ENCODE data around the gene DDX41. TPM values are rescaled to one million over a fixed set of nuclear protein-coding genes. Genes with fewer than 3 reads are reported as not detected.

Gene DDX41
- total RNA-seq, 1 experiment from 2014 or later = 150 TPM

DNA sequence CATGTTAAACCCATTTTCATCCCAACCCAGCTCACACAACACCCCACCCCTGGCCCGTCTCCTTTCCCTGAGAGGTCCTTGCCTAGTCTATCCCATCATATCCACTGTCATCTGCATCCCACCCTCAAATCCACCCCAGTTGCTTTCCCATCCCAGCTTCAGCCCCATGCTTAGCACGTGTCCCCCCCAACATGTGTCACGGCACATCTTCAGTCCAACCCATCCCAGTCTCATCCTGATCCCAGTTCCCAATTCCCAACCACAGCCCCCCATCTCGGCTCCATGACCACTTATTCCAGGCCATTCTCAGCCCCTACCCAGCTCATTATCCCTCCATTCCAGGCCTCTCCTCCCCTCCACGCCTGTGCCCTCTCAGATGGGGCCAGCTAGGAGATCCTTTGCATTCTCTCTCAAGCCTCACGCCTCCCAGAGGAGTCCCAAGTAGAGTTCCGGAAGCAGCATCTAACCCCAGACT lies 42.7 kb downstream of the DDX41 start:
- DNase-seq (ENCODE audit: low read depth in 1 of 2, low spot score in 2 of 2) = no peak
- Histone ChIP-seq H3K9me3 (replicated peaks) (no peaks in the 10 kb centered on the region), H3K36me3 (peaks cover 54% of the 10 kb centered on the region), H3K4me3 (no peak overlapping the region), H3K27ac (no peak overlapping the region), H3K27me3 (replicated peaks) (no peaks in the 10 kb centered on the region), H3K4me1 (replicated peaks) (peaks cover 55% of the 10 kb centered on the region)

DNA sequence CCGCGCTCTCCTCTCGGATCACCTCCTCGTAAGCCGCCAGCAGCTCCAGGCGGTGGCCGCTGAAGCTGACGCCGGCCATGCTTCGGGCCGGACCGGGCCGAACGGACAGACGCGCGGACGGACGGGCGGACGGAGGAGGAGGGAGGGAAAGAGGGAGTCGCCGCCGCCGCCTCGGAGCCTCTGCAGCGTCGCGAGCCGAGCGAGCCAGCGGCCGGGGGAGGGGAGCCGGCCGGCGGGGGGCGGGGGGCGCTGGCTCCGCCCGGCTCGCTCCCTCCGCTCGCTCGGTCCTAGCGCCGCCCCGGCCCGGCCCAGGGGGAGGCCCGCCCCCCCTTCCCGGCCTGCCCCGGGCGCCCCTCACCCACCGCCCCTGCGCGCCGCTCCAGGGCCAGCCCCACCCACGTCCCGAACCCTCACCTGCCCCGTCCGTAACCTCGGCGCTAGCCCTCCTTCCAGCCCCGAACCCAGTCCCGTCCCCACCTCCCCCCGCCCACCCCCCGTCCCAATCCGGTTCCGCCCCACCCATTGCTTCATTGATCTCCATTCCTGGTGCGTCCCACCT lies 43.2 kb downstream of the DDX41 start, which contains the start of gene DBN1:
DBN1 (minus strand) TSS at position 192 of the 559 bp plus-strand sequence; CDS start at position 79, 113 bp downstream.
- Histone ChIP-seq H3K36me3 (peaks cover 54% of the 10 kb centered on the region), H3K27me3 (replicated peaks) (no peaks in the 10 kb centered on the region), H3K27ac (no peak within 1 kb of the TSS; the same call in 1 of the 2 replicates), H3K4me1 (replicated peaks) (peaks cover 60% of the 10 kb centered on the region), H3K9me3 (replicated peaks) (no peaks in the 10 kb centered on the region), H3K4me3 (peak within 1 kb of the TSS; percentile 78)
- DNase-seq (ENCODE audit: low read depth in 1 of 2, low spot score in 2 of 2) = no peak

DNA sequence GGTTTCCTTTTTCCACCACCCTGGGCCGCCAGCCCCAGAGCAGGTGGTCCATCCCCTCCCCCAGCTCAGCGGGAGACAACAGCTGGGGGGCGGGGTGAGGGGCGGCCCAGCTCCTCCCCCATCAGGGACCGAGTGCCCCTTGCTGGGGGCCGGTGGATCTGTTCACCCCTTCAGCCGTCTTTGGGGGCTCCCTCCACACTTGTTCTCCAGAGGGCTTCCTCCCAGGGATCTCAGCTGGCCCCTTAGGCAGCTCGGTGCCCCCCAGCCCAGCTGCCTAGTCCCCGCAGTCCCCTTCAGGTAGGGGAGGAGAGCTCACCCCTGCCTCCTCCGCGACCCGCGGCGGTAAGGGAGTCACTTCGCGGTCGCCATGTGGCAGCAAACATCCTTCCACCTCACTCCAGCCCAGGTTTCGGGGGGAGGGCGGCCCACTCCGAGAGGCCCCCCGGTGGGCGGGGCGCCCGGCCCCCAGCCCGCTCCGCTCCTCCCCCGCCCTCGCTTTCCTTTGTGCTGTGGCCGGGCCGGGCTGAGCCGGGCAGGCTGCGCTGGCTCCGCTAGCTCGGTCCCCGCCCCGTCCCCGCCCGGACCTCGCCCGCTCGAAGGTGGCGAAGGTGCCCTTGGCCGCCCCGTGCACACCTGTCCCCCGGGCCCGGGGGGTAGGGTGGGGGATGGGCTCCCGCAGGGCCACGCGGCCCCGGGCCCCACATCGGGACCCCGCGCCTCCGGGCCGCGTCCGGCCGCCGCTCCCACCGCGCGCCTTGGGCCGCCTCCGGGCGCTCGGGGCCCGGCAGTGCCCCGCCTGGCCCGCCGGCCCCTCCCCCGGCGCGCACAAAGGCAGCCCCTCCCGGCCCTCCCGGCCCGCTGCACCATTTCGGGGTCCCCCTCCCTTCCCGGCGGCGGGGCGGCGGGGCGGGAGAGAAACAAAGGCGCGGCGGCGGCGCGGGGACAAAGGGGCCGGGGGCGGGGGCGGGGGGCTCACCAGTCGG lies 44.0 kb downstream of the DDX41 start:
- Histone ChIP-seq H3K27ac (no peak overlapping the region; the same call in 1 of the 2 replicates), H3K9me3 (replicated peaks) (no peaks in the 10 kb centered on the region), H3K4me3 (peak overlapping the region; percentile 78), H3K36me3 (peaks cover 52% of the 10 kb centered on the region), H3K4me1 (replicated peaks) (peaks cover 63% of the 10 kb centered on the region), H3K27me3 (replicated peaks) (no peaks in the 10 kb centered on the region)
- DNase-seq (ENCODE audit: low read depth in 1 of 2, low spot score in 2 of 2) = no peak

DNA sequence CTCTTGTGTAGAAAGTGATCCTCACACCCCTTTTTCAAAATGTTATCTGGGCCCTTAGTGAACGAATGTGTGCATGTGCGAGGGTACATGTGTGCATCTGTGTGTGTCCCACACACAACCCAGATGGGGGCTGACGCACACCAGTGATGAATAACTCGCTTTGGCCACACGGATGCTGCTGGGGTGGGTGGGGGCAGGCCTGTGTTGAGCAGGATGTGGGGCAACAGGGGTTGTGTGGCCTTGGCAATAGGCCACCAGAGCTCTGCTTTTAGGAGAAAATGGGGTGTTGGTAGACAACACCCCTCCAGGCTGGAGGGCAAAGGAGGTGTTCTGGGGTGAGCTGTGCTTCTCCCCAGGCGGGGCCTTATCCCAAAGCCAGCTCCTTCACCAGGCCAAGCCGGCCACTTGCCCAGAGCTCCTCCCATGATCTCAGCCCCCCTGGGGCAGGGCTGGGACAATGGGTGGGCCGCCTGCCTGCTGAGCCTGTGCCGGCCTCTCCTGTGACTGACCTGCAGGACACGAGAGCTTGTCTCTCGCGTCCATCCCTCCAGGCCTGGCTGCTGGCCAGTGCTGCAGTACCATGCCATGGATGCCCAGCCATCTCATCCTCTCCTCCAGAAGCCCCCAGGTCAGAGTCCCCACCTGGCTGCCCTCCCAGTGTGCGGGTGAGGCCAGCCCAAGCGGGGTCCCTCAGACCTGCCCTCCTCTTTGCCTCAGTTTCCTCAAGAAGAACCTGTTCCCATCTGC lies 45.0 kb downstream of the DDX41 start:
- Histone ChIP-seq H3K27me3 (replicated peaks) (no peaks in the 10 kb centered on the region), H3K27ac (peak overlapping the region; percentile 35), H3K4me3 (peak overlapping the region; percentile 78), H3K9me3 (replicated peaks) (no peaks in the 10 kb centered on the region), H3K4me1 (replicated peaks) (peaks cover 56% of the 10 kb centered on the region), H3K36me3 (peaks cover 59% of the 10 kb centered on the region)
- DNase-seq (ENCODE audit: low read depth in 1 of 2, low spot score in 2 of 2) = no peak

DNA sequence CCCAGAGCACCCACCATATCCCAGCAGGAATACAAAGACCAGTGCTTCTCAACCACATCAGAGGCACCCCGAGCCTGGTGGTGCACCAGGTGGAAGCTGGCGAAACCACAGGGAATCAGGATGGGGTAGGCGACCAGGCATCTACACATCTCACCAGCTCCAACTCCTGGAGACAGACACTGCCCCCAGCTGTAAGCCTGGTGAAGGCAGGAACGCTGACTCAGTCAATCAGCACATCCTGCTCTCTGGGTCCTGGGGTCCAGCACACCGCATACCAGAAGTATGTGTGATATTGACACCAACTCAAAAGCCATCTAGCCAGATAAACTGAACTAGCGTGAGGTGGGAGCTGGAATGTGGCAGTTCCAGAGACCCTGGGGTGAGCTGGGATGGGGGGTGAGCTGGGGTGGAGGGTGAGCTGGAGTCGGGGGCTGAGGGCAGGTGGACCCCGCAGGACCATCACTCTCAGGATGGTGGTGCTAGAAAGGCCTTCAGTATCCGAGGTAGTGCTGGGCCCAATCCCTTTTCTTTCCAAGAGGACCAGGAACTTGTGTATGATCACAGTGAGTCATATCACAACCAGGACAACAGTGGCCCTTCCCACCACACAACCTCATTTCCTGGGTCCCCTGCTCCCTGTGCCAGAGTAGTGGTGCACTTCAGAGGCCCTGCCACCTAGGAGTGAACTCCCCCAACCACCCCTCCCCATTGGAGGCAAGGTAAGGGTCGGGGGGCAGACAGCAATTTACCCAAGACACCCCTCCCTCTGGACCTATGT lies 45.8 kb downstream of the DDX41 start:
- H3K36me3 ChIP-seq = peaks cover 68% of the 10 kb centered on the region
- no peak for DNase-seq (ENCODE audit: low read depth in 1 of 2, low spot score in 2 of 2)

DNA sequence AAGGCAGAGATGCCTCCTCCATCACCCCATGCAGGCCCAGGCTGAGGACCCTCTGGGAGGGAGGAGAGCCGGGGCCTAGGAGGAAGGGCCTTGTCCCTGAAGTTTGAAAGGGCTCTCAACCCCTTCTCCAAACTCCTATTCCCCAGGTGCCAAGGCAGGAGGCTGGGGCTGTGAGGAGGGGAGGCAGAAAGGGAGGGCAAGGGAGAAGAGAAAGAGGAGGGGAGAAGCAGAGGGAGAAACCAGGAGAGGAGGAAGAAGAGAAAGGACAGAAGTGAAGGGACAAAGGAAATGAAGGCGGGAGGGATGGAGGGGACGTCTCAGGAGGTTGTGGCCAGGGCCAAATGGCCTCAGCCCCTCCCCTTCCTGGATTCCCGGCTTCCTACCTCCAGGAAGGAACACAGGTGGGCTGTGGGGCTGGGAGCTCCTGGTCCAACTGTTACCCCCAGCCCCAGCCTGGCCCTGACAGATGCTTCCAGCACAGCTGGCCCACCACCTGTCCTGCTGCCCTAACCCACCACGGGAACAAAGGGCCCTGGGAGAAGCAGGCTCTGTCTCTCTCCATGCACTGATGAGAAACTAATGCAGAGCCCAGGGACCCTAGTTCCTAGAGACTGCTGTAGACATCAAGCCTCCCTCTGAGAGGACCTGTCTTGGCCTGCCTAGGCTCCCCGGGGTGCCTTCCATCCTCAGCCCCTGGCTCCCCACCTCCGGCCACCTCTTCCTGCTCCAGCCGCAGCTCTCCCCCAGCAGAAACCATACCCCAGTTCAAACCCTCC lies 46.8 kb downstream of the DDX41 start:
- Histone ChIP-seq H3K27me3 (replicated peaks) (no peaks in the 10 kb centered on the region), H3K9me3 (replicated peaks) (no peaks in the 10 kb centered on the region), H3K4me1 (replicated peaks) (peaks cover 46% of the 10 kb centered on the region), H3K27ac (no peak overlapping the region), H3K4me3 (no peak overlapping the region), H3K36me3 (peaks cover 77% of the 10 kb centered on the region)
- no peak for DNase-seq (ENCODE audit: low read depth in 1 of 2, low spot score in 2 of 2)

More for the DNA sequence above, 45.8 kb downstream of the DDX41 start:
- Histone ChIP-seq H3K27me3 (replicated peaks) (no peaks in the 10 kb centered on the region), H3K9me3 (replicated peaks) (no peaks in the 10 kb centered on the region), H3K4me3 (no peak overlapping the region), H3K4me1 (replicated peaks) (peaks cover 50% of the 10 kb centered on the region), H3K27ac (peak overlapping the region; percentile 35)

DNA sequence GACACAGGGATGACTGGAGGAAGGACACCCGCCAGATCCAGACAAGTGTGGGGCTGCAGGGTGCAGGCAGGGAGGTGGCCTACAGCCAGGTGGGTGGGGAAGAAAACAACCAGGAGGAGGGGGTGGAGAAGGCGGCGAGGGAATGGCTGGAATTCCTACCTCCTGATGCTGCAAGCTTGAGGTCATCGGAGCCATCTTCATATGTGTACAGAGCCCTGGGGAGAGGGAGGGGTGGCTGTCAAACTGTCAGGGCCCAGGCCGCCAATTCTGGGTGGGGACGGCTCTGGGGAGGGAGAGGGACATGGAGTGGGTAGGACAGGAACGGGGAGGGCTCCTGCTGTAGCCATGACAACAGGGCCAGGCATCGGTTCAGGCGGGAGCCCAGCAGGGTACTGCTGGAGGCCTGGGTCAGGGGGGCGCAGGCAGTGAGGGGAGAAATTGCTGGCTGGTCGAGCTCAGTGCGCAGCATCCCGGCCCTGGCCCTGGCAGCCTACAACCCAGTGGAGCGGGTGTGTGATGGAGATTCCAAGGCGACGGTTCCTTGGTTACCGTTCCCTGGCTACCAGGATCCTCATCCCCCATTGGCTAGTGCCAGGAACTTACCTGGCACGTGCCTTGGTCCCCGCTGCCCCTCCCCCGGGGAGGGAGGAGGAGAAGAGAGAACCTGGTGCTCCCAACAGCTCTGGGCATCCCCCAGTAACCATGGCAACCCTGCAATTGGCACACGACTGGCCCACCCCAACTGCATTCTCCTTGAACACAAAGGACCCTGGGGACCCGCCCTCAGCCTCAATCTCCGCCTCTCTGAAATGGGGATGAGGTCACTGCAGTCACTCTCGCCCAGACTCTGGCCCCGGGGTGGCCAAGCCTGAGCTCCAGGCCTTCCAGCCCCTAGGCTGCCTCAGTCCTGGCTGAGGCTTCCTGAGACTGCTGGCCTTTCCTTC lies 47.8 kb downstream of the DDX41 start:
- no peak for DNase-seq (ENCODE audit: low read depth in 1 of 2, low spot score in 2 of 2)
- no peak overlapping the region for H3K4me3 ChIP-seq
- H3K9me3 ChIP-seq (replicated peaks) = no peaks in the 10 kb centered on the region
- H3K27ac ChIP-seq = peak overlapping the region; percentile 11; the same call in 1 of the 2 replicates
- no peaks in the 10 kb centered on the region for H3K27me3 ChIP-seq (replicated peaks)
- H3K36me3 ChIP-seq = peaks cover 81% of the 10 kb centered on the region
- H3K4me1 ChIP-seq (replicated peaks) = peaks cover 46% of the 10 kb centered on the region

DNA sequence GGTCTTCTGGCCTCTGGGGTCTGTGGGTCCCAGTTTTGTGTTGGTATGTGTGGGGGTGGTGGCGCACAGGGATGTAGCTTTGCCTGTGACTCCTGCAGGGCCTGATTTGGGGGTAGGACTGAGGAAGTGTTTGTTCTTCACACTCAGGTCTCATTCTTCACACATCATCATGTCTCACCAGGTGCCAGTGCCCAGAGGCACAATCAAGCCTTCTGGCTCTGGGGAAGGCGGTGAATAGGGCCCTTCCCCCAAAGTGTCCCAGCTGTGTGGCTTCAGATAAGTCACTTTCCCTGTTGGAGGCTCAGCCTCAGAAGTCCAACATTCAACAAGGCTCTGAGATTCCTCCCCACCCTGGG lies 48.5 kb downstream of the DDX41 start:
- no peak overlapping the region for H3K4me3 ChIP-seq
- peaks cover 86% of the 10 kb centered on the region for H3K36me3 ChIP-seq
- DNase-seq (ENCODE audit: low read depth in 1 of 2, low spot score in 2 of 2) = no peak
- H3K27ac ChIP-seq = no peak overlapping the region
- peaks cover 46% of the 10 kb centered on the region for H3K4me1 ChIP-seq (replicated peaks)
- no peaks in the 10 kb centered on the region for H3K27me3 ChIP-seq (replicated peaks)
- H3K9me3 ChIP-seq (replicated peaks) = no peaks in the 10 kb centered on the region

DNA sequence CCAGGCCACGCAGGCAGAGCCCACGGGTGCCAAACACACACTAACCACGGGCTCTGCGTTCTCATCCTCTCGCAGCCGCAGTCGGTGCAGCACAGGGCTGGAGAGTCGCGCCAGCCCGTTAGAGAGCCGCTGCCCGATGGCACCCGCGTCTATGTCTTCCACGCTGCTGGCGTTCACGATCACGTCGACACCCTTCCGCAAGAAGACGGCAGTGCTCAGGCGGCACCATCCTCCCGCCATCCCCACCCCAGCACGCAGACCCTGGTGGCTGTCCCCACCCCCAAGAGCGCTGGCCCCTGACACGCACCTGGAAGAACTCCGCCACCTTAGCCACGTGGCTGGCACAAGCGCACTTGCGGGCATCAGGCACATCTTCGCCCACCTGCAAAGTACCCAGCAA lies 49.3 kb downstream of the DDX41 start:
- no peak for DNase-seq (ENCODE audit: low read depth in 1 of 2, low spot score in 2 of 2)
- Histone ChIP-seq H3K27me3 (replicated peaks) (no peaks in the 10 kb centered on the region), H3K27ac (no peak overlapping the region), H3K9me3 (replicated peaks) (no peaks in the 10 kb centered on the region), H3K4me3 (no peak overlapping the region), H3K4me1 (replicated peaks) (peaks cover 43% of the 10 kb centered on the region), H3K36me3 (peaks cover 84% of the 10 kb centered on the region)

DNA sequence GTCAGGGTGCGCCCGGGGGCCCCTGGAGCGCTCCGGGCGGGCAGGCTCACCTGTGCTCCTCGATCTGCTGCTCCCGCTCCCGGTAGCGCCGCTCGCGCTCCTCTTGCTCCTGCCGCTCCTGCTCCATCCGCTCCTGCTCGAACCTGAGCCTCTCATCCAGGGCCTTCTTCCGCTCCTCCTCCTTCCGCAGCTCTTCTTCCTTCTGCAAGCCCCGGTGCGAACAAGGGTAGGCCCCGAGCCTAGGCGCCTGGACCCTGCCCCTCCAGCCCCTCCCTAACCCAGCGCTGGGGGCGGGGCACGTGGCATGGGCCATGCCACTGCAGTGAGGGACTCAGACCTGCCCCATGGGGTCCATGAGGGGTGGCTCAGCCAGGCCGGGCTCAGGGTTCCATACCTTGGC lies 49.9 kb downstream of the DDX41 start:
- peaks cover 79% of the 10 kb centered on the region for H3K36me3 ChIP-seq
- no peak overlapping the region for H3K4me3 ChIP-seq
- H3K9me3 ChIP-seq (replicated peaks) = no peaks in the 10 kb centered on the region
- no peak overlapping the region for H3K27ac ChIP-seq
- DNase-seq (ENCODE audit: low read depth in 1 of 2, low spot score in 2 of 2) = no peak
- no peaks in the 10 kb centered on the region for H3K27me3 ChIP-seq (replicated peaks)
- peaks cover 42% of the 10 kb centered on the region for H3K4me1 ChIP-seq (replicated peaks)

DNA sequence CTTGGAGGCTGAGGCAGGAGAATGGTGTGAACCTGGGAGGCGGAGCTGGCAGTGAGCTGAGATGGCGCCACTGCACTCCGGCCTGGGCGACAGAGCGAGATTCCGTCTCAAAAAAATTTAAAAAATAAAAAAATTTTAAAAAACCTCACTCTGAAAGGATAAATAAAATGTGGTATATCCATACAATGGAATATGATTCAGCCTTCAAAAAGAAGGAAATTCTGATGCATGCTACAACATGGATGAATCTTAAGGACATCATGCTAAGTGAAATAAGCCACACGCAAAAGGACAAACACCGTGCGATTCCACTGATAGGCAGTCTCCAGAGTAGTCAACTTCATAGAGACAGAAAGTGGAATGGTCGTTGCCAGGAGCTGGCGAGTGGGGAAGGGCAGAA lies 51.7 kb downstream of the DDX41 start:
- DNase-seq (ENCODE audit: low read depth in 1 of 2, low spot score in 2 of 2) = no peak
- H3K36me3 ChIP-seq = peaks cover 76% of the 10 kb centered on the region
- H3K27me3 ChIP-seq (replicated peaks) = no peaks in the 10 kb centered on the region
- H3K9me3 ChIP-seq (replicated peaks) = no peaks in the 10 kb centered on the region
- no peak overlapping the region for H3K4me3 ChIP-seq
- no peak overlapping the region for H3K27ac ChIP-seq
- peaks cover 24% of the 10 kb centered on the region for H3K4me1 ChIP-seq (replicated peaks)
